K562 (cell line): Measurements from ENCODE around the gene TP53RK. TPM values are rescaled to one million over a fixed set of nuclear protein-coding genes. Genes with fewer than 3 reads are reported as not detected.

Source experiments
- ASH1L ChIP-seq: fragments of 450-650 bp; IDR thresholded peaks from 2 replicates; pipeline ENCODE4 v1.6.1; 2018; ENCODE audit warnings: borderline replicate concordance, mild to moderate bottlenecking, low read depth; ENCODE audit not compliant: partially characterized antibody
- BHLHE40 ChIP-seq: IDR thresholded peaks from 2 replicates; pipeline ENCODE4 v1.6.1; 2011; ENCODE audit warnings: low read length, improper control_type of control experiment
- CHCHD3 ChIP-seq: fragments of 250-450 bp; sonication (Bioruptor Pico); IDR thresholded peaks from 2 replicates; pipeline ENCODE4 v2.1.2; 2022; ENCODE audit warnings: mild to moderate bottlenecking
- CXXC5 ChIP-seq: fragments of 250-450 bp; sonication (Bioruptor Pico); IDR thresholded peaks from 2 replicates; pipeline ENCODE4 v1.8.0; 2022; ENCODE audit warnings: inconsistent platforms, mild to moderate bottlenecking, moderate library complexity
- ELF1 ChIP-seq: fragments of 200-800 bp; sonication (Bioruptor generic); IDR thresholded peaks from 2 replicates; pipeline ENCODE4 v1.6.1; 2016; ENCODE audit warnings: missing genetic modification characterization, missing compliant biosample characterization
- HDAC3 ChIP-seq: fragments of 450-650 bp; IDR thresholded peaks from 2 replicates; pipeline ENCODE4 v1.6.1; 2018; ENCODE audit warnings: borderline replicate concordance, mild to moderate bottlenecking, moderate library complexity; ENCODE audit not compliant: partially characterized antibody
- polyA plus RNA-seq, 8 experiments: library from polyadenylated mRNA; depleted of rRNA in 4 of 8; stranded (reverse) in 5 of 8; unstranded in 3 of 8; fragments of >200 nt; fragmentation: Nextera tagmentation in 2 of 8; fragmentation: Illumina TruSeq in 1 of 8; extraction: Ambion mirVana in 2 of 8; extraction: Trizol in 1 of 8; gene quantifications; 2 replicates each; pipeline versions ENCODE4 v1.2.1 to v1.2.3, GENCODE V29; 2011 to 2014; ENCODE audit warnings: inconsistent platforms in 1 of 8, missing spikeins in 1 of 8
- total RNA-seq, 7 experiments: library from RNA; depleted of rRNA in 6 of 7; stranded (reverse); fragments of >200 nt in 6 of 7; fragmentation: Illumina TruSeq in 2 of 7; extraction: Trizol in 2 of 7; gene quantifications; 2 replicates each; pipeline versions ENCODE4 v1.2.1 to v1.2.3, GENCODE V29; 2011 to 2021; ENCODE audit warnings: low replicate concordance in 1 of 7
- TF ChIP-seq, protein P1 (sequence below): fragments of 450-650 bp; IDR thresholded peaks from 2 replicates; pipeline ENCODE4 v1.6.1; 2014; ENCODE audit warnings: low read depth, mild to moderate bottlenecking, moderate library complexity, borderline replicate concordance
- TF ChIP-seq, protein P2 (sequence below): sonication (generic); formaldehyde crosslinking; IDR thresholded peaks from 2 replicates; pipeline ENCODE4 v1.8.1; 2022; ENCODE audit warnings: missing genetic modification reagents
- TF ChIP-seq, protein P3 (sequence below): fragments of 450-650 bp; IDR thresholded peaks from 2 replicates; pipeline ENCODE4 v1.6.1; 2016; ENCODE audit warnings: low read depth
- TF ChIP-seq, protein P4 (sequence below): fragments of 150-350 bp; conservative IDR thresholded peaks from 2 replicates; pipeline ENCODE4 v1.6.1; 2014; ENCODE audit warnings: low read length
- TF ChIP-seq, protein P5 (sequence below): sonication (generic); formaldehyde crosslinking; IDR thresholded peaks from 2 replicates; pipeline ENCODE4 v1.8.0; 2022; ENCODE audit warnings: mild to moderate bottlenecking, missing genetic modification reagents

The TP53RK gene
- total and polyA plus RNA-seq, 9 of the 15 experiments (the other 6 are each of a cell fraction or from before 2014, with no cell fraction given) = 2.9 to 43.5 (median 17.2) TPM

DNA sequence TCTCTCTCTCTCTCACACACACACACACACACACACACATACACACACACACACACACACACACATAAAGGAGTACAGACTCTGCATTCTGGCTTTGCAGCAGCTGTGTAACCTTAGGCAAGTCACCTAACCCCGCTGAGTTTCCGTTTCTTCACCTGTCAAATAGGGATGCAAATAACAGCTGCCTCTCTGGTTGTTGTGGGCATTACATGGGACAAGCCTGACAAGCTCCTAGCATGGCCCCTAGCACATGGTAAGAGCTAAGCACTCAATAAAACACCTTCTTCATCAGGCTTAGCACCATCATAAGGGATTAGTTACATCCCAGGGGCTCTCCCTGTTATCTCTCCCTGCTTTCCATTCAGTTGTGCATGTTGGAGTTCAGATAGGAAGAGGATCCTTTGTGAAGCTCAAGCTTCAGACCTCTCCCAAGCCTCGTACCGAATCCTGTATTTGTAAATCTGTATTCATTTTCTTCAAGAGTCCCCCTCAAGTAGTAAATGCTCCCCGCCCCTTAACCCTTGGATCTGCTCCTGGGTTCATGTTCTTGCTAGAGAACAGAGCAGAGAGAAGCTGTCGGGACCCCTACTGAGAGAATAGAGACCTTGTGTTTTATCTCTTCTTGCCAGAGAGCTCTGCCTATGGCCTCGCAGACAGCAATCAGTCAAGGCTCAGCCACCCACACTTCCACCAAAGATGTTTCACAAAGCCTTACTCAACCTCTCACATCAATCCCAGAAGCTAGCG, 40.2 kb downstream of the TP53RK start (continued):
- TF ChIP-seq, protein P1, sequence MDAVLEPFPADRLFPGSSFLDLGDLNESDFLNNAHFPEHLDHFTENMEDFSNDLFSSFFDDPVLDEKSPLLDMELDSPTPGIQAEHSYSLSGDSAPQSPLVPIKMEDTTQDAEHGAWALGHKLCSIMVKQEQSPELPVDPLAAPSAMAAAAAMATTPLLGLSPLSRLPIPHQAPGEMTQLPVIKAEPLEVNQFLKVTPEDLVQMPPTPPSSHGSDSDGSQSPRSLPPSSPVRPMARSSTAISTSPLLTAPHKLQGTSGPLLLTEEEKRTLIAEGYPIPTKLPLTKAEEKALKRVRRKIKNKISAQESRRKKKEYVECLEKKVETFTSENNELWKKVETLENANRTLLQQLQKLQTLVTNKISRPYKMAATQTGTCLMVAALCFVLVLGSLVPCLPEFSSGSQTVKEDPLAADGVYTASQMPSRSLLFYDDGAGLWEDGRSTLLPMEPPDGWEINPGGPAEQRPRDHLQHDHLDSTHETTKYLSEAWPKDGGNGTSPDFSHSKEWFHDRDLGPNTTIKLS = no peak
- TF ChIP-seq CXXC5 (CRISPR knock-in tag) (peak; percentile 66), HDAC3 (no peak), BHLHE40 (no peak), CHCHD3 (CRISPR knock-in tag) (no peak), ASH1L (peak; percentile 29), ELF1 (tag) (no peak)
- TF ChIP-seq, protein P2, sequence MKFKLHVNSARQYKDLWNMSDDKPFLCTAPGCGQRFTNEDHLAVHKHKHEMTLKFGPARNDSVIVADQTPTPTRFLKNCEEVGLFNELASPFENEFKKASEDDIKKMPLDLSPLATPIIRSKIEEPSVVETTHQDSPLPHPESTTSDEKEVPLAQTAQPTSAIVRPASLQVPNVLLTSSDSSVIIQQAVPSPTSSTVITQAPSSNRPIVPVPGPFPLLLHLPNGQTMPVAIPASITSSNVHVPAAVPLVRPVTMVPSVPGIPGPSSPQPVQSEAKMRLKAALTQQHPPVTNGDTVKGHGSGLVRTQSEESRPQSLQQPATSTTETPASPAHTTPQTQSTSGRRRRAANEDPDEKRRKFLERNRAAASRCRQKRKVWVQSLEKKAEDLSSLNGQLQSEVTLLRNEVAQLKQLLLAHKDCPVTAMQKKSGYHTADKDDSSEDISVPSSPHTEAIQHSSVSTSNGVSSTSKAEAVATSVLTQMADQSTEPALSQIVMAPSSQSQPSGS (CRISPR knock-in tag) = no peak
- TF ChIP-seq, protein P3, sequence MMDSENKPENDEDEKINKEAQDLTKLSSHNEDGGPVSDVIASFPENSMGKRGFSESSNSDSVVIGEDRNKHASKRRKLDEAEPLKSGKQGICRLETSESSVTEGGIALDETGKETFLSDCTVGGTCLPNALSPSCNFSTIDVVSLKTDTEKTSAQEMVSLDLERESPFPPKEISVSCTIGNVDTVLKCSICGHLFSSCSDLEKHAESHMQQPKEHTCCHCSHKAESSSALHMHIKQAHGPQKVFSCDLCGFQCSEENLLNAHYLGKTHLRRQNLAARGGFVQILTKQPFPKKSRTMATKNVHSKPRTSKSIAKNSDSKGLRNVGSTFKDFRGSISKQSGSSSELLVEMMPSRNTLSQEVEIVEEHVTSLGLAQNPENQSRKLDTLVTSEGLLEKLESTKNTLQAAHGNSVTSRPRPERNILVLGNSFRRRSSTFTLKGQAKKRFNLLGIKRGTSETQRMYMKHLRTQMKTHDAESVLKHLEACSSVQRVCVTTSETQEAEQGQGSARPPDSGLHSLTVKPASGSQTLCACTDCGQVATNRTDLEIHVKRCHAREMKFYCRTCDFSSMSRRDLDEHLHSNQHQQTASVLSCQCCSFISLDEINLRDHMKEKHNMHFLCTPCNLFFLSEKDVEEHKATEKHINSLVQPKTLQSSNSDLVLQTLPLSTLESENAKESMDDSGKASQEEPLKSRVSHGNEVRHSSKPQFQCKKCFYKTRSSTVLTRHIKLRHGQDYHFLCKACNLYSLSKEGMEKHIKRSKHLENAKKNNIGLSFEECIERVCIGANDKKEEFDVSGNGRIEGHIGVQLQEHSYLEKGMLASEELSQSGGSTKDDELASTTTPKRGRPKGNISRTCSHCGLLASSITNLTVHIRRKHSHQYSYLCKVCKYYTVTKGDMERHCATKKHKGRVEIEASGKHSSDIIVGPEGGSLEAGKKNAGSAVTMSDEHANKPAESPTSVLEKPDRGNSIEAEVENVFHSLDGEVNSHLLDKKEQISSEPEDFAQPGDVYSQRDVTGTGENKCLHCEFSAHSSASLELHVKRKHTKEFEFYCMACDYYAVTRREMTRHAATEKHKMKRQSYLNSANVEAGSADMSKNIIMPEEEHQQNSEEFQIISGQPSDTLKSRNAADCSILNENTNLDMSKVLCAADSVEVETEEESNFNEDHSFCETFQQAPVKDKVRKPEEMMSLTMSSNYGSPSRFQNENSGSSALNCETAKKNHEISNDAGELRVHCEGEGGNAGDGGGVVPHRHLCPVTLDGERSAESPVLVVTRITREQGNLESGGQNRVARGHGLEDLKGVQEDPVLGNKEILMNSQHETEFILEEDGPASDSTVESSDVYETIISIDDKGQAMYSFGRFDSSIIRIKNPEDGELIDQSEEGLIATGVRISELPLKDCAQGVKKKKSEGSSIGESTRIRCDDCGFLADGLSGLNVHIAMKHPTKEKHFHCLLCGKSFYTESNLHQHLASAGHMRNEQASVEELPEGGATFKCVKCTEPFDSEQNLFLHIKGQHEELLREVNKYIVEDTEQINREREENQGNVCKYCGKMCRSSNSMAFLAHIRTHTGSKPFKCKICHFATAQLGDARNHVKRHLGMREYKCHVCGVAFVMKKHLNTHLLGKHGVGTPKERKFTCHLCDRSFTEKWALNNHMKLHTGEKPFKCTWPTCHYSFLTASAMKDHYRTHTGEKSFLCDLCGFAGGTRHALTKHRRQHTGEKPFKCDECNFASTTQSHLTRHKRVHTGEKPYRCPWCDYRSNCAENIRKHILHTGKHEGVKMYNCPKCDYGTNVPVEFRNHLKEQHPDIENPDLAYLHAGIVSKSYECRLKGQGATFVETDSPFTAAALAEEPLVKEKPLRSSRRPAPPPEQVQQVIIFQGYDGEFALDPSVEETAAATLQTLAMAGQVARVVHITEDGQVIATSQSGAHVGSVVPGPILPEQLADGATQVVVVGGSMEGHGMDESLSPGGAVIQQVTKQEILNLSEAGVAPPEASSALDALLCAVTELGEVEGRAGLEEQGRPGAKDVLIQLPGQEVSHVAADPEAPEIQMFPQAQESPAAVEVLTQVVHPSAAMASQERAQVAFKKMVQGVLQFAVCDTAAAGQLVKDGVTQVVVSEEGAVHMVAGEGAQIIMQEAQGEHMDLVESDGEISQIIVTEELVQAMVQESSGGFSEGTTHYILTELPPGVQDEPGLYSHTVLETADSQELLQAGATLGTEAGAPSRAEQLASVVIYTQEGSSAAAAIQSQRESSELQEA = no peak
- TF ChIP-seq, protein P4, sequence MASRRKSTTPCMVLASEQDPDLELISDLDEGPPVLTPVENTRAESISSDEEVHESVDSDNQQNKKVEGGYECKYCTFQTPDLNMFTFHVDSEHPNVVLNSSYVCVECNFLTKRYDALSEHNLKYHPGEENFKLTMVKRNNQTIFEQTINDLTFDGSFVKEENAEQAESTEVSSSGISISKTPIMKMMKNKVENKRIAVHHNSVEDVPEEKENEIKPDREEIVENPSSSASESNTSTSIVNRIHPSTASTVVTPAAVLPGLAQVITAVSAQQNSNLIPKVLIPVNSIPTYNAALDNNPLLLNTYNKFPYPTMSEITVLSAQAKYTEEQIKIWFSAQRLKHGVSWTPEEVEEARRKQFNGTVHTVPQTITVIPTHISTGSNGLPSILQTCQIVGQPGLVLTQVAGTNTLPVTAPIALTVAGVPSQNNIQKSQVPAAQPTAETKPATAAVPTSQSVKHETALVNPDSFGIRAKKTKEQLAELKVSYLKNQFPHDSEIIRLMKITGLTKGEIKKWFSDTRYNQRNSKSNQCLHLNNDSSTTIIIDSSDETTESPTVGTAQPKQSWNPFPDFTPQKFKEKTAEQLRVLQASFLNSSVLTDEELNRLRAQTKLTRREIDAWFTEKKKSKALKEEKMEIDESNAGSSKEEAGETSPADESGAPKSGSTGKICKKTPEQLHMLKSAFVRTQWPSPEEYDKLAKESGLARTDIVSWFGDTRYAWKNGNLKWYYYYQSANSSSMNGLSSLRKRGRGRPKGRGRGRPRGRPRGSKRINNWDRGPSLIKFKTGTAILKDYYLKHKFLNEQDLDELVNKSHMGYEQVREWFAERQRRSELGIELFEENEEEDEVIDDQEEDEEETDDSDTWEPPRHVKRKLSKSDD = no peak
- TF ChIP-seq, protein P5, sequence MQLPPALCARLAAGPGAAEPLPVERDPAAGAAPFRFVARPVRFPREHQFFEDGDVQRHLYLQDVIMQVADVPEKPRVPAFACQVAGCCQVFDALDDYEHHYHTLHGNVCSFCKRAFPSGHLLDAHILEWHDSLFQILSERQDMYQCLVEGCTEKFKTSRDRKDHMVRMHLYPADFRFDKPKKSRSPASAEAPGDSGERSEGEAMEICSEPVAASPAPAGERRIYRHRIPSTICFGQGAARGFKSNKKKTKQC (CRISPR knock-in tag) = no peak
